HG02763 (cell line): ENCODE measurements around the gene BRIX1.
A peak's percentile ranks its signal among the peaks of the same experiment; 100 is the strongest.
"Not testable (repeated sequence)": the region's sequence is repeated elsewhere in the genome, so short reads cannot be mapped to it uniquely, and the experiment has no call there.

Experiments used
- ATAC-seq: cut with Tn5 transposase; IDR thresholded peaks from one replicate; pipeline ENCODE4 v1.9.1; 2021; ENCODE audit warnings: mild to moderate bottlenecking, moderate library complexity; ENCODE audit not compliant: unreplicated experiment

BRIX1 gene

GRCh38 chr5:34957857-34958690 is 42.6 kb downstream of the BRIX1 start:
- ATAC-seq = peak; percentile 35

- ATAC-seq = peak; percentile 94
Observed at GRCh38 chr5:34959323-34959722, 43.8 kb downstream of the BRIX1 start.

- ATAC-seq = no peak
Observed at GRCh38 chr5:34967540-34967939, 52.0 kb downstream of the BRIX1 start.

GRCh38 chr5:34968258-34968657 is 52.7 kb downstream of the BRIX1 start:
- no peak for ATAC-seq

- ATAC-seq = no peak
Observed at GRCh38 chr5:34970552-34970951, 55.0 kb downstream of the BRIX1 start.

- not testable (repeated sequence) for ATAC-seq
Observed at GRCh38 chr5:34971655-34972054, 56.1 kb downstream of the BRIX1 start.
